Neural cell (in vitro differentiated cells): ENCODE data around the gene UBN1.

ENCODE experiments used
- CTCF ChIP-seq: fragments of 450-650 bp; IDR thresholded peaks from 2 replicates; pipeline ENCODE4 v1.5.1; 2014; ENCODE audit warnings: antibody characterized with exemption, mild to moderate bottlenecking, moderate library complexity; ENCODE audit not compliant: poor library complexity, severe bottlenecking
- EP300 ChIP-seq: fragments of 450-650 bp; conservative IDR thresholded peaks from 2 replicates; pipeline ENCODE4 v1.6.1; 2014; ENCODE audit warnings: antibody characterized with exemption, mild to moderate bottlenecking, moderate library complexity; ENCODE audit not compliant: poor library complexity, severe bottlenecking
- EZH2 ChIP-seq: fragments of 200-600, 300-800 bp; shearing (Covaris generic), sonication (generic); IDR thresholded peaks from 2 replicates; pipeline ENCODE4 v1.6.1; 2014; ENCODE audit warnings: antibody characterized with exemption, low read length, borderline replicate concordance, mild to moderate bottlenecking; ENCODE audit not compliant: insufficient read depth, poor library complexity, severe bottlenecking
- POLR2AphosphoS5 ChIP-seq: IDR thresholded peaks from 2 replicates; pipeline ENCODE4 v1.6.1; 2012

- TF ChIP-seq CTCF, result no peak
- TF ChIP-seq POLR2AphosphoS5, result no peak
- TF ChIP-seq EZH2, result no peak
- TF ChIP-seq EP300, result no peak
Measured at GRCh38 chr16:4855371-4855770, 8.1 kb downstream of the UBN1 start.
